Activated CD4-positive, alpha-beta T cell treated with anti-CD3 and anti-CD28 coated beads, Interleukin-2, amount 50 U/mL, for 16 hours (primary cell): ENCODE results near the gene WDCP.
"Not testable (repeated sequence)": the region's sequence is repeated elsewhere in the genome, so short reads cannot be mapped to it uniquely, and the experiment has no call there.

Source experiments
- DNase-seq: peaks from one replicate; pipeline ENCODE4 v3.0.0-alpha.2; 2020

WDCP gene

GRCh38 chr2:24046930-24047702, at the start of gene WDCP:
Gene WDCP (minus strand): TSS chr2:24047391. CDS start chr2:24039494, 7,897 bp downstream.
- DNase-seq, result peak; percentile 99

- not testable (repeated sequence) for DNase-seq
Observed at GRCh38 chr2:24095171-24095677, 48.0 kb upstream of the WDCP start.

DNA sequence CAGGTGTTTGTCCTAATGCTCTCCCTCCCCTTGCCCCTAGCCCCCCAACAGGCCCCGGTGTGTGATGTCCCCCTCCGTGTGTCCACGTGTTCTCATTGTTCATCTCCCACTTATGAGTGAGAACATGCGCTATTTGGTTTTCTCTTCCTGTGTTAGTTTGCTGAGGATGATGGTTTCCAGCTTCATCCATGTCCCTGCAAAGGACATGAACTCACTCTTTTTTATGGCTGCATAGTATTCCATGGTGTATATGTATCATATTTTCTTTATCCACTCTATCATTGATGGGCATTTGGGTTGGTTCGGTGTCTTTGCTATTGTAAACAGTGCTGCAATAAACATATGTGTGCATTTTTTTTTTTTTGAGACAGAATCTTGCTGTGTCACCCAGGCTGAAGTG, 46.1 kb upstream of the WDCP start:
- DNase-seq, result not testable (repeated sequence)

DNA sequence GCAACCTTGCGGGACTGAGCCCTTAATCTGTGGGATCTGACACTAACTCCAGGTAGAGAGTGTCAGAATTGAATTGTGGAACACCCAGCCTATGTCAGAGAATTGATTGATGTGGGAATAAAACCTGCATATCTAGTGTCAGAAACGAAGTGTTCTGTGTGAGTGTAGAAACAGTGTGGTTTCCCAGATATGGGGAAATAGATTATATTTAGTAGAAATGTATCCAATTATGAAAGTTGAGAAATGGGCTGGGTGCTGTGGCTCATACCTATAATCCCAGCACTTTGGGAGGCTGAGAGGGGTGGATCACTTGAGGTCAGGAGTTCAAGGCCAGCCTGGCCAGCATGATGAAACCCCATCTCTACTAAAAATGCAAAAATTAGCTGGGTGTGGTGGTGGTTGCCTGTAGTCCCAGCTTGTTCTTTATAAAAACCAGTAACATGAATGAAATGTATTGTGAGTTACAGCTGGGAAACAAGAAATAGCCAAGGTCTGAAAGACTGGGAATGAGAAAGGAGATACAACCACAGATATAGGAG, 41.7 kb upstream of the WDCP start:
- DNase-seq, result no peak

- no peak for DNase-seq
Observed at GRCh38 chr2:24087032-24087431, 39.8 kb upstream of the WDCP start.

DNA sequence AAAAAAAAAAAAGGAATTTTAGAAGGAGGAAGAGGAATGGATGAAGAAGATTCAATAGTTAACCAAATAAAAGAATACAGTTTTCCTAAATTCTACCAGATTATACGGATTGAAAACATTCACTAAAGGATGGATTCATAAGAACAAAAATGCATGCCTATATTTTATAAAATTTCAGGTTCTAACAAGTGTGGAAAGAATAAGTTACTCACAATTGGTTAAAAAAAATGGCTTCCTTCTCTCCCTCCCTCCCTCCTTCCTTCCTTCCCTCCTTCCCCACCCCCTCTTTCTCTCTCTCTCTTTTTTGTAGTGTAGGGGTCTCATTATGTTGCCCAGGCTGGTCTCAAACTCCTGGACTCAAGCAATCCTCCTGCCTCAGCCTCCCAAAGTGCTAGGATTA, 39.0 kb upstream of the WDCP start:
- no peak for DNase-seq

- DNase-seq, result no peak
Observed at GRCh38 chr2:24085200-24085489, 38.0 kb upstream of the WDCP start.

GRCh38 chr2:24084386-24085199, 37.4 kb upstream of the WDCP start, which contains the start of gene TP53I3:
Gene TP53I3 (minus strand): TSS chr2:24084834. CDS start chr2:24084326, 508 bp downstream.
- peak; percentile 83 for DNase-seq

DNA sequence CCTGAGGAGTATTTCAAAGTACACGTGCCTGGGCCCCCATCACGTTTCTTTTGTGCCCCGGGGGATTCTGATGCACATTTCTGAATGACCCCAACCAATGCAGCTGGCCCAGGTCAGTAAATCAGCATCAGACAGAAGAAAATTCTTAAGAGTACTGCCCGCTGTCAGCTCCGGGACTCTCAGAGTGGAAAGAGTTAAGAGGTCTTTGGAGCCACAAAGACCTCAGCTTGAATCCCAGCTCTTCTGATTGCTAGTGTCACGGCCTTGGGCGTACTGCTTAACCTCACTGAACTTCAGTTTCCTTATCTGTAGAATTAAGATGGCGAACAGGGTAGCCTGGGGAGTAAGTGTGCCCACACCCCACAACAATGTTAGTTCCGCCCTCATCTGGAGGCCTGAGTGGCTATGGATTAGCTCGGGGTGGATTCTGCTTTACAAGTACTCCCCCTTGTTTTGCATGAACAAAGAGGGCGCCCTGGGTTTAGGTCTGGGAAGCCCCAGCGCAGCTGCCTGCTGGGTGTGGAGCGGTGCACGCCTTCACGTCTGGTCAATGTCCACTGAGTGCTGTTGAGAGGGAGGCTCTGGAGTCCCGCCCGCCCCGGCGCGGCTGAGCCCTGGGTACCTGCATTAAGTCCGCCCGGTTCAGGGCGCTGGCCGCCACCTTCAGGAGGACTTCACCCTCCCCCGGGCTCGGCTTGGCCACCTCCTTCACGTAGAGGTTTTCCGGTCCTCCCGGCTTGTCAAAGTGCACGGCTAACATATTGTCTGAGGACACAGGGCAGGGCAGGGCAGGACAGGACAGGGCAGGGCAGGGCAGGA, 36.6 kb upstream of the WDCP start:
- DNase-seq, result peak; percentile 56

- DNase-seq, result no peak
Observed at GRCh38 chr2:24082787-24083566, 35.8 kb upstream of the WDCP start.

DNA sequence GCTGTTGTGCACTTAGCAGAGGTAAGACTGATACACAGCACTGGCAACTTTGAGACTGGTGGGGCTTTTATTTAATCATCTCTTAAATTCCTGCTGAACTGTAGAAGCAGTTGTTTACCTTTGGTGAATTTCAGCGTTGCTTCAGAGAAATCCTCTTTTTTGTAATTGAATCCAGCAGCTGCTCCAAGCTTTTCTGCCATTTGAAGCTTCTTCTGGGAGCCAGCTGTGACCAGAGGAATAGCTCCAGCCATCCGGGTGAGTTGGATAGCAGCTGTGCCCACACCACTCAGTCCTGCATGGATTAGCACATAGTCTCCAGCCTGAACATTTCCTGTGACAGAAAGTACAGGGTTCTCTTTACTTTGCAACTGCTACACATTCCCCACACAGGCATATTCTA, 33.5 kb upstream of the WDCP start:
- DNase-seq, result no peak

GRCh38 chr2:24077879-24078278, 30.7 kb upstream of the WDCP start:
- DNase-seq, result no peak

GRCh38 chr2:24077535-24077877, 30.3 kb upstream of the WDCP start:
- no peak for DNase-seq

GRCh38 chr2:24076849-24077534, 29.8 kb upstream of the WDCP start:
- DNase-seq, result no peak

- peak; percentile 99 for DNase-seq
Observed at GRCh38 chr2:24075915-24076848, 29.0 kb upstream of the WDCP start, which contains the start of gene SF3B6. Gene SF3B6 (minus strand): TSS chr2:24076326. CDS start chr2:24076229, 97 bp downstream.

GRCh38 chr2:24075259-24075658, 28.1 kb upstream of the WDCP start:
- no peak for DNase-seq

GRCh38 chr2:24073816-24074215, 26.6 kb upstream of the WDCP start:
- DNase-seq, result peak; percentile 51

GRCh38 chr2:24072259-24072658, 25.1 kb upstream of the WDCP start:
- DNase-seq, result no peak

GRCh38 chr2:24065341-24065740, 18.1 kb upstream of the WDCP start:
- DNase-seq, result no peak
